ENCODE data around the gene PLXNA3. TPM values are rescaled to one million over a fixed set of nuclear protein-coding genes. Genes with fewer than 3 reads are reported as not detected.
"Not testable (repeated sequence)": the region's sequence is repeated elsewhere in the genome, so short reads cannot be mapped to it uniquely, and the experiment has no call there.

PLXNA3 gene
- total RNA-seq, 2 experiments from 2014 or later = 33.7 to 35.2 TPM

DNA sequence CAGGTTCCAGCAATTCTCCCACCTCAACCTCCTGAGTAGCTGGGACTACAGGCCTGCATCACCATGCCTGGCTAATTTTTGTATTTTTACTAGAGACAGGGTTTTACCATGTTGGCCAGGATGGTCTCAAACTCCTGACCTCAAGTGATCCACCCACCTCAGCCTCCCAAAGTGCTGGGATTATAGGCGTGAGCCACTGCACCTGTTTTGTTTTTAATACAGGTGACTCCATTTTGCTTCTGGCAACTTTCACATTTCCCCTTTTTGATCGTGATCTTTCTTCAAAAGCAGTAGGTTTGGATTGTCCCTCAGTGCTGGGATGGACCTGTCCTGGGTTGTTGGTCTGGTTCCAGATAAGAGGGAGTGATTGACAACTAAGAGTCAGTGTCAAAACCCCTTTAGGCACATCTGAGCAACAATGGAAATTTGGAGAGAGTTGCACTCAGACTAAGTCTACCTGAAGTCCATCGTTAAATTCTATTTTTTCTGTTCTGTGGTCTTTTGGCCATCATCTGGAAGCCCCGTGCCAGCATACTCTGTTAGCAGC is 38.6 kb downstream of the PLXNA3 start:
- POLR2A ChIA-PET; DNase-seq; H3K36me3 Mint-ChIP-seq; intact Hi-C loops (cut with micrococcal nuclease); H3K4me1 Mint-ChIP-seq (ENCODE audit: low read depth); H3K27ac Mint-ChIP-seq; H3K9me3 Mint-ChIP-seq; H3K4me3 Mint-ChIP-seq; H3K27me3 Mint-ChIP-seq: not testable (repeated sequence)
- CTCF ChIA-PET = interaction anchor here (1.7 kb wide), 1 partner anchor 31 kb away, joined by 3 read pairs; no protein-coding TSS in a partner anchor

DNA sequence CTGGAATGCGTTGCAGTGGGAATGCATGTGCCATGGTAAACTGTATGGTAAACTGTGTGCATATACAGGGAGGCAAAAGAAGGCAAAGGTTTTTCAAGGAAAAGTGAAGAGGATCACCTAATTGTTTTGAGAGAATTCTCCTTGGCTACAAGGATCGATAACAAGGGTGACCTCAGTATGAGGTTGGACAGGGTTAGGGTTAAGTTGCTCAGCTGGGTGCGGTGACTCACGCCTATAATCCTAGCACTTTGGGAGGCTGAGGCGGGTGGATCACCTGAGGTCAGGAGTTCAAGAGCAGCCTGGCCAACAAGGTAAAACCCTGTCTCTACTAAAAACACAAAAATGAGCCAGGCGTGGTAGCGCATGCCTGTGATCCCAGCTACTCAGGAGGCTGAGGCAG is 43.3 kb downstream of the PLXNA3 start:
- H3K27ac Mint-ChIP-seq; intact Hi-C loops (cut with micrococcal nuclease); DNase-seq; H3K36me3 Mint-ChIP-seq; H3K9me3 Mint-ChIP-seq; CTCF ChIA-PET; H3K4me3 Mint-ChIP-seq; H3K27me3 Mint-ChIP-seq; H3K4me1 Mint-ChIP-seq (ENCODE audit: low read depth): not testable (repeated sequence)
- POLR2A ChIA-PET = interaction anchor here (1.2 kb wide), 1 partner anchor 104 kb away, joined by 6 read pairs; no protein-coding TSS in a partner anchor

DNA sequence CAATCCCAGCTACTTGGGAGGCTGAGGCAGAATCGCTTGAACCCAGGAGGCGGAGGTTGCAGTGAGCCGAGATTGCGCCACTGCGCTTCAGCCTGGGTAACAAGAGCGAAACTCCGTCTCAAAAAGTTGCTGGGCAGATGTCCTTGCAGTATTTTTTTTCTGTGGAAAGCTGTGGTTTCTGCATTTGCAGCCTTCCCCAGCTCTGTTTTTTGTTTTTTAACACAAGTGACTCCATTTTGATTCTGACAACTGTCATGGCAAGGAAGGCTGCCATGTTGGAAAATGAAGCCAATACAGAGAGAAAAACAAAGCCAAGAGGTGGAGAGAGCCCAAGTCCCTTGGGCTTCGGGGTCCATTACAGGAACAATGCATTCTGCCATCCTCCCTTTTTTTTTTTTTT is 44.0 kb downstream of the PLXNA3 start:
- Mint-ChIP-seq H3K4me3 (no peak overlapping the region), H3K27me3 (no peaks in the 10 kb centered on the region), H3K27ac (no peak overlapping the region), H3K4me1 (ENCODE audit: low read depth) (no peaks in the 10 kb centered on the region), H3K36me3 (peaks cover 2% of the 10 kb centered on the region), H3K9me3 (no peaks in the 10 kb centered on the region)
- intact Hi-C loops (cut with micrococcal nuclease) = no loop called here
- POLR2A ChIA-PET = interaction anchor here (1.2 kb wide), 1 partner anchor 104 kb away, joined by 6 read pairs; no protein-coding TSS in a partner anchor
- CTCF ChIA-PET = no interaction called here
- no peak for DNase-seq

DNA sequence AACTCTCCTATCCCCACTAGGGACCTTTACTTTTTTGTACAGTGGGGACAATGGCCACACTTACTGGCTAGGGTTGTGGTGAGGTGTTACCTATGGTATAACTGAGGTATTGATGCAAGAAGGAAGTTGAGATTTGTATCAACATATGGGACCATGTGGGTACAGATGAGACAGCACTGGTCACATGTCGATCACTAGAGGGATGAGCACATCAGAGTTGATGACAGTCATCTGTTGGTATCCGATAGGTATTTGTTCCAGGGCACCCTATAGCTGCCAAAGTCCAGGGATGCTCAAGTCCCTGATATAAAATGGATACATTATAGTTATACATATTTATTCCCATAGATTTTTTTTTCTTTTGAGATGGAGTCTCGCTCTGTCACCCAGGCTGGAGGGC is 44.9 kb downstream of the PLXNA3 start:
- Mint-ChIP-seq H3K4me3 (no peak overlapping the region), H3K27ac (no peak overlapping the region), H3K4me1 (ENCODE audit: low read depth) (no peaks in the 10 kb centered on the region), H3K27me3 (no peaks in the 10 kb centered on the region), H3K9me3 (no peaks in the 10 kb centered on the region), H3K36me3 (peaks cover 2% of the 10 kb centered on the region)
- intact Hi-C loops (cut with micrococcal nuclease) = no loop called here
- no peak for DNase-seq
- POLR2A ChIA-PET = no interaction called here
- CTCF ChIA-PET = no interaction called here

DNA sequence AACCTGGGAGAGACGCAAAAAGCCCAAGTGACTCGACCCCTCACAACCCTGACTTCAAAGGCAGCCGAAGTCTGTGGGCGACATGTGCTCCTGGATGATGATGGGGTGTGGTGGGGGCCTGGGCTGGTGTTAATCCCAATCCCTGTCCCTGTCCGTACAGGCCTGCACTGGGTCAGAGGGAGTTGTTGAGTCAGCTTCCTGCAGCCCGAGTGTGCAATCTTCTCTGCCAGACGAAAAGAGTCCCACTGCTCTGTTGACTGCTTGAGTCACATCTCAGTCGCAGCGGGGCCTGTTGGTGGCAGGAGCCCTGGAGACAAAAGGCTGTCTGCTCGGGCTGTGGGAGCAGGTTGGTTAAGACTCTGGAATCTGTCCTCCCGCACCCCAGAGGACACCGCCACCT is 47.7 kb downstream of the PLXNA3 start:
- H3K4me3 Mint-ChIP-seq = no peak overlapping the region
- H3K9me3 Mint-ChIP-seq = no peaks in the 10 kb centered on the region
- H3K27me3 Mint-ChIP-seq = no peaks in the 10 kb centered on the region
- H3K4me1 Mint-ChIP-seq (ENCODE audit: low read depth) = no peaks in the 10 kb centered on the region
- intact Hi-C loops (cut with micrococcal nuclease) = no loop called here
- ChIA-PET CTCF (no interaction called here), POLR2A (no interaction called here)
- no peak for DNase-seq
- H3K27ac Mint-ChIP-seq = no peak overlapping the region
- peaks cover 8% of the 10 kb centered on the region for H3K36me3 Mint-ChIP-seq

DNA sequence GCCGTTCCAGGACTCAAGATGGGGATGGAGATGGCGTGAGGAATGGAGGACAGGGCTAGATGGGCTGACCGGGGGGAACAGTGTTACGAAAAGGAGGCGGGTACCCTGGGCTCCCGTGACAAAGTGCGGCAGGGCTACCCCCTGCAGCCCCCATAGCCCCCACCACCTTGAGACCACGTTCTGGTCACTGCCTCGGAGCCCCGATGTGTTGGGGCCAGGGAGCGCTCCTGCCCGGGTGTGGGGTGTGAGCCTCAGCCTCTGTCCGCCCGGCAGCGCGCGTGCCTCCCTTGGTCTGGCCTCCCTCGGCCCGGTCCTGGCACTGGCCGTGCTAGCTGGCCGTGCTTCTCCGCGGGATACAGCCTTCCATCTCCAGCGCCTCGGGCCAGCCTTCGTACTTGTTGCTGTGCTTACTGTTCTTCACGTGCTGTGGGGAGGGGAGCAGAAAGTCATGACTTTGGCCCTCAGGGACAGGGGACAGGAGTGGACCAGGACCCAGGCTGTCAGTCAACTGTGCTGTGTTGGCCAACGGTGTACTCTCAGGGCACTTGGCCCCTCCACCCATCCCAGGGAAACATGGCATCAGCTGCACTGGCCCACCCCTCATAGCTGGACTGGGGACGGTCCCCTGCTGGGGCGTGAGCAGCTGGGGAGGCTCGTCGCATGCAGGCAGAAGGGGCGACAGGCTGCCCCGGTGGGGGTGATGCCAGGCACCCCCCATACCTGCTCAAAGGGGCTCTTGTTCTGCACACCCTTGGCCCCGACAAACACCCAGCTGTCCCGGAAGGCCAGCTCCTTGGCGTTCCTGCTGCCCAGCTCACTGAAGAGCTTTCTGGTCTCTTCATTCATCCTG is 48.6 kb downstream of the PLXNA3 start:
- Mint-ChIP-seq H3K36me3 (peaks cover 11% of the 10 kb centered on the region), H3K27ac (no peak overlapping the region), H3K4me3 (no peak overlapping the region), H3K27me3 (no peaks in the 10 kb centered on the region), H3K4me1 (ENCODE audit: low read depth) (peaks cover 6% of the 10 kb centered on the region), H3K9me3 (no peaks in the 10 kb centered on the region)
- ChIA-PET POLR2A (no interaction called here), CTCF (no interaction called here)
- intact Hi-C loops (cut with micrococcal nuclease) = no loop called here
- no peak for DNase-seq

DNA sequence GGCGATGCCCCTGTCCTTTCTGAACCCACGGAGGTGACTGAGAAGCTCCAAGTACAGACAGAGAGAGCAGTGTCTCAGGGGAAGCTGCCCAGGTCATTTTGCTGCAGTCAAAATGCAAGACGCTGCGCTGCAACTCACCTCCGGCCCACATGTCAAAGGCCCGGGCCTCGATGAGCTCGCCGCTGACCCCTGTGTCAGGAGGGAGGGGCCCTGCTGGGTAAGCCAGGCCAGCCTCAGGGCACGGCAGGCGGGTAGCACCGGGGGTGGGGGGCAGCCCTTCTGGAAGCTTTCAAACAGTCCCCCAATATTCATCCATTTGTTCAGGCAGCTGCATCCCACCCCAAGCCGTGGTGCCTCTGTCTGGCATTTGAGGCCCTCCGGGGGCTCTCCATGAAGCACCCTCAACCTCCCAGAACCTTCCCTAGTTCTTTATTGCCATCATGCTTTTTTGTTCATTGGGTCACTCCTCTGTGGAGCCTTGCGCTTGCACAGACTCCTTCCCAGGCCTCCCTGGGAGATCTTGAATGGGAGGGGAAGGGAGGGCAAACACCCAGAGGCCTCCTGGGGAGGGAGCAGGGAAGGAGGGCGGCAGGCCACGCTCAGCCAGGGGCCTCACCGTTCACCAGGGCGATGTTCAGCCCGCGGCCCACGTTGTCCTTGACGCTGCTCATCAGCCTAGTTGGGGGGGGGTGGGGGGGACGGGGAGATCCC is 49.7 kb downstream of the PLXNA3 start:
- H3K27me3 Mint-ChIP-seq = no peaks in the 10 kb centered on the region
- POLR2A ChIA-PET = no interaction called here
- CTCF ChIA-PET = no interaction called here
- peaks cover 8% of the 10 kb centered on the region for H3K4me1 Mint-ChIP-seq (ENCODE audit: low read depth)
- no peak overlapping the region for H3K27ac Mint-ChIP-seq
- H3K36me3 Mint-ChIP-seq = peaks cover 11% of the 10 kb centered on the region
- intact Hi-C loops (cut with micrococcal nuclease) = no loop called here
- H3K4me3 Mint-ChIP-seq = no peak overlapping the region
- DNase-seq = no peak
- no peaks in the 10 kb centered on the region for H3K9me3 Mint-ChIP-seq

DNA sequence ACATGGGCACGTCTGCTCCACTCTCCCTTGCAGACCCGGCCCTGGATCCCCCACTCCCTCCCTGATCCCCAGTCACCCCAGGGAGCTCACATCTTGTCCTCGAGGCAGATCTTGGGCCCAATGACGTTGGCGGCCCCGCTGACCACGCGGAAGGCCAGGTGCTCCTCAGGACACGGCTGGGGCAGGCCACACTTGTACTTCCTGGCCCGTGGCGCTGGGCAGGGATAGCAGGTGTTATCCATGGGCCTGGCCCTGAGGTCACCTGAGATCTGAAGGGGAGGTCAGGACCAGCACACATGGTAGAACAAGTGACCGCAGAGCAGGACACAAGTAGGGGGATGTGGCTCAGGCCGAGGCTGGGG is 50.3 kb downstream of the PLXNA3 start:
- POLR2A ChIA-PET = no interaction called here
- CTCF ChIA-PET = no interaction called here
- Mint-ChIP-seq H3K4me1 (ENCODE audit: low read depth) (peaks cover 8% of the 10 kb centered on the region), H3K36me3 (peaks cover 11% of the 10 kb centered on the region), H3K27me3 (no peaks in the 10 kb centered on the region), H3K9me3 (no peaks in the 10 kb centered on the region), H3K27ac (no peak overlapping the region), H3K4me3 (no peak overlapping the region)
- no peak for DNase-seq
- intact Hi-C loops (cut with micrococcal nuclease) = no loop called here

DNA sequence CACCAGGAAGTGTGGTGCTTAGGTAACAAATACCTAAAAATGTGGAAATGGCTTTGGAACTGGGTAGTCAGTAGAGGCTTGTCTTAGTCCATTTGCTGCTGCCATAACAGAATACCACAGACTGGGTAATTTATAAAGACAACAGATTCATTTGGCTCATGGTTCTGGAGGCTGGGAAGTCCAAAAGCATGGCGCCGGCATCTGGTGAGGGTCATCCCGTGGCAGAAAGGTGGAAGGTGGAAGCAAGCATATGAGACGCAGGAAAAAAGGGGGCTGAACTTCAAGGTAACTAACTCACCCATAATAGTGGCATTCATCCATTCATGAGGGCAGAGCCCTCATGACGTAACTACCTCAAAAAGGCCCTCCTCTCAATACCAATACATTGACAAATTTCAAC is 51.4 kb downstream of the PLXNA3 start:
- peaks cover 12% of the 10 kb centered on the region for H3K36me3 Mint-ChIP-seq
- H3K9me3 Mint-ChIP-seq = no peaks in the 10 kb centered on the region
- H3K4me3 Mint-ChIP-seq = no peak overlapping the region
- DNase-seq = no peak
- H3K27me3 Mint-ChIP-seq = no peaks in the 10 kb centered on the region
- ChIA-PET CTCF (no interaction called here), POLR2A (no interaction called here)
- intact Hi-C loops (cut with micrococcal nuclease) = no loop called here
- no peak overlapping the region for H3K27ac Mint-ChIP-seq
- peaks cover 14% of the 10 kb centered on the region for H3K4me1 Mint-ChIP-seq (ENCODE audit: low read depth)

DNA sequence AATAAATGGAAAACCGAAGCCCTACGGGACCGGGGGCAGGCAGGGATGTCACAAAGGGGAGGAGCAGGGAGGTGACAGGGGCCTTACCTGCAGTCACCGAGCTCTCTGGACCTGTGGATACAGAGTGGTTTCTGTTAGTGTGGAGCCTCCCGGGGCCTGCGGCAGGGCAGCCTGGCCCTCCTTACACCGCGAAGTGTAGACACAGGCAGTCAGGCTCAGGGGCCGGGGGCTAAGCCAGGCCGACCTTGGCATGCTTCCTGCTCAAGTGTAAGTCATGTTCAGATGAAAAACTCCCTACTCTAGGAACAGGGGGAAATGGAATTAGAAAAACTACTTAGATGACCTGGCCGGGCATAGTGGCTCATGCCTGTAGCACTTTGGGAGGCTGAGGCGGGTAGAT is 53.7 kb downstream of the PLXNA3 start:
- Mint-ChIP-seq H3K4me3 (no peak overlapping the region), H3K9me3 (no peaks in the 10 kb centered on the region), H3K27me3 (no peaks in the 10 kb centered on the region), H3K36me3 (peaks cover 10% of the 10 kb centered on the region), H3K27ac (peak overlapping the region; percentile 38), H3K4me1 (ENCODE audit: low read depth) (peaks cover 19% of the 10 kb centered on the region)
- intact Hi-C loops (cut with micrococcal nuclease) = no loop called here
- ChIA-PET CTCF (no interaction called here), POLR2A (no interaction called here)
- no peak for DNase-seq

DNA sequence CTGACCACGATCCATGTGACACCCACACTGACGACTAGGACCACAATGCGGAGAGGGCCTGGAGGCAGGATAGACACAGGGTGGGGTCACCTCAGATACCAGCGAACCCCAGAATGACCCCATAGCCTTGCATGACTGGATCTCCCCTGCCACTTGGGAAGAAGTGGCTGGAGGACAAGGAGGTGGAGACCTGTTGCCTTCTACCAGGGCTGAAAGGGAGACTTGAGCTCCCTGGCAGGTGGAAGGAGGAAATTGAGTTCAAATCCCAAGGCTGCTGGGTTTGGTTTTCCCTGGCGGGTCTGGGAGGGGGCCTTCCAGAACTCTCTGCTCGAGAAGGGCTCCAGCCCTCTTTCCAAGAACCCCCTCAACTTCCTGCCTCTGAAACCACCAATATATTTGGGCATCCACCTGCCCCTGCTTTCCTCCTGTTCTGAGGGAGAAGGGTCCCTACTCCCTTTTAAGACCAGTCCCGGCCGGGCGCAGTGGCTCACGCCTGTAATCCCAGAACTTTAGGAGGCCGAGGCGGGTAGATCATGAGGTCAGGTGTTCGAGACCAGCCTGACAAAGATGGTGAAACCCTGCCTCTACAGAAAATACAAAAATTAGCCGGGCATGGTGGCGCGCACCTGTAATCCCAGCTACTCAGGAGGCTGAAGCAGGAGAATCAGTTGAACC is 54.9 kb downstream of the PLXNA3 start:
- Mint-ChIP-seq H3K9me3 (no peaks in the 10 kb centered on the region), H3K4me1 (ENCODE audit: low read depth) (peaks cover 19% of the 10 kb centered on the region), H3K4me3 (no peak overlapping the region), H3K36me3 (peaks cover 10% of the 10 kb centered on the region), H3K27me3 (no peaks in the 10 kb centered on the region), H3K27ac (no peak overlapping the region)
- intact Hi-C loops (cut with micrococcal nuclease) = no loop called here
- CTCF ChIA-PET = no interaction called here
- DNase-seq = no peak
- POLR2A ChIA-PET = no interaction called here

DNA sequence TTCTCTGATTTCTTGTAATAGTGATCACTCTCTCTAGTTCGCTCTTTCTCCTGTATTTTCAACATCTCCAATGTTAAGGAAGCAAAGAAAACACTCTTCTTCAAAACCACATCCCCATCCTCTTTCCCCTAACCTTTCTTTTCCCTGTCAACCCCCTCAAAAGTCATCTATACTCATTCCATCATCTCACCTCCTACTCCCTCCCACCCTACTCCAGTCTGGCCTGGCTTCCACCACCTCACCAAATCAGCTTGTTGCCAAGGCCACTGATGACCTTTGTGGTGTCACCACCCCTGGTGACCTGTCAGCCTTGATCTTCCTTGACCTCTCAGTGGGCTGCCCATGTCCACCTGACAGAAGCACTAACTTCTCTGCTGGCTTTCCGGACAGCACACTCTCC is 55.6 kb downstream of the PLXNA3 start:
- peaks cover 19% of the 10 kb centered on the region for H3K4me1 Mint-ChIP-seq (ENCODE audit: low read depth)

More for the DNA sequence above, 55.6 kb downstream of the PLXNA3 start:
- H3K27me3 Mint-ChIP-seq = no peaks in the 10 kb centered on the region
- H3K36me3 Mint-ChIP-seq = peaks cover 9% of the 10 kb centered on the region
- POLR2A ChIA-PET = interaction anchor here (1.1 kb wide), 1 partner anchor 15 kb away, joined by 3 read pairs; no protein-coding TSS in a partner anchor
- H3K4me3 Mint-ChIP-seq = peak overlapping the region; percentile 16
- no peak for DNase-seq
- peak overlapping the region; percentile 48 for H3K27ac Mint-ChIP-seq
- intact Hi-C loops (cut with micrococcal nuclease) = no loop called here
- H3K9me3 Mint-ChIP-seq = no peaks in the 10 kb centered on the region
- CTCF ChIA-PET = no interaction called here

Measured in activated CD4-positive, alpha-beta memory T cell treated with anti-CD3 and anti-CD28 coated beads for 36 hours (primary cell).